MM.1S (cell line): ENCODE results near the gene NFATC3.

Experiments used
- DNase-seq: peaks from one replicate; pipeline ENCODE4 v3.0.0-alpha.2; 2015
- H2AFZ ChIP-seq: fragments of 300-600 bp; sonication (generic); 2 replicates; pipeline ENCODE4 v1.6.0; 2016; ENCODE audit warnings: antibody characterized with exemption, low read length
- H3F3A ChIP-seq: fragments of 300-600 bp; sonication (generic); 2 replicates; pipeline ENCODE4 v1.6.1; 2016; ENCODE audit warnings: mild to moderate bottlenecking, antibody characterized with exemption, low read length, moderate library complexity, mixed read lengths; ENCODE audit not compliant: insufficient read depth
- H3K27ac ChIP-seq: fragments of 300-600 bp; sonication (generic); 2 replicates; pipeline ENCODE4 v1.5.1; 2016; ENCODE audit warnings: mild to moderate bottlenecking, low read length
- H3K27me3 ChIP-seq: fragments of 300-600 bp; sonication (generic); replicated peaks from 2 replicates; pipeline ENCODE4 v1.6.0; 2016; ENCODE audit warnings: low read length; ENCODE audit not compliant: insufficient read depth
- H3K36me3 ChIP-seq: fragments of 300-600 bp; sonication (generic); replicated peaks from 2 replicates; pipeline ENCODE4 v1.6.1; 2016; ENCODE audit warnings: mild to moderate bottlenecking, low read length, mixed read lengths; ENCODE audit not compliant: insufficient read depth
- H3K4me1 ChIP-seq: fragments of 300-600 bp; sonication (generic); 2 replicates; pipeline ENCODE4 v1.6.1; 2016; ENCODE audit warnings: low read length, mixed read lengths
- H3K4me2 ChIP-seq: fragments of 300-600 bp; sonication (generic); 2 replicates; pipeline ENCODE4 v1.6.0; 2016; ENCODE audit warnings: low read depth, low read length
- H3K4me3 ChIP-seq: fragments of 300-600 bp; sonication (generic); 2 replicates; pipeline ENCODE4 v1.5.1; 2016; ENCODE audit warnings: low read length, mixed read lengths
- H3K79me2 ChIP-seq: fragments of 300-600 bp; sonication (generic); 2 replicates; pipeline ENCODE4 v1.6.1; 2016; ENCODE audit warnings: mixed run types, low read length, mixed read lengths
- H3K9ac ChIP-seq: fragments of 300-600 bp; sonication (generic); 2 replicates; pipeline ENCODE4 v1.6.1; 2016; ENCODE audit warnings: low read length, mixed read lengths
- H3K9me2 ChIP-seq: fragments of 300-600 bp; sonication (generic); replicated peaks from 2 replicates; pipeline ENCODE4 v1.6.1; 2016; ENCODE audit warnings: mild to moderate bottlenecking, low read length, mixed read lengths; ENCODE audit not compliant: insufficient read depth
- H3K9me3 ChIP-seq: fragments of 300-600 bp; sonication (generic); replicated peaks from 2 replicates; pipeline ENCODE4 v1.6.1; 2016; ENCODE audit warnings: mild to moderate bottlenecking, low read length, mixed read lengths; ENCODE audit not compliant: insufficient read depth
- H4K20me1 ChIP-seq: fragments of 300-600 bp; sonication (generic); 2 replicates; pipeline ENCODE4 v1.6.1; 2016; ENCODE audit warnings: mild to moderate bottlenecking, low read length, moderate library complexity, mixed read lengths; ENCODE audit not compliant: insufficient read depth
- EZH2 ChIP-seq: fragments of 300-600 bp; sonication (generic); optimal IDR thresholded peaks from 2 replicates; pipeline ENCODE3; 2017; ENCODE audit warnings: low read depth, mild to moderate bottlenecking, antibody characterized with exemption, low read length, mixed read lengths
- EZH2phosphoT487 ChIP-seq: fragments of 300-600 bp; sonication (generic); IDR thresholded peaks from 2 replicates; pipeline ENCODE4 v1.6.1; 2018; ENCODE audit warnings: antibody characterized with exemption, low read length
- TF ChIP-seq, protein P1 (sequence below): fragments of 300-600 bp; sonication (generic); IDR thresholded peaks from 2 replicates; pipeline ENCODE4 v1.5.1; 2016; ENCODE audit warnings: antibody characterized with exemption, low read length, mixed read lengths

The NFATC3 gene

DNA sequence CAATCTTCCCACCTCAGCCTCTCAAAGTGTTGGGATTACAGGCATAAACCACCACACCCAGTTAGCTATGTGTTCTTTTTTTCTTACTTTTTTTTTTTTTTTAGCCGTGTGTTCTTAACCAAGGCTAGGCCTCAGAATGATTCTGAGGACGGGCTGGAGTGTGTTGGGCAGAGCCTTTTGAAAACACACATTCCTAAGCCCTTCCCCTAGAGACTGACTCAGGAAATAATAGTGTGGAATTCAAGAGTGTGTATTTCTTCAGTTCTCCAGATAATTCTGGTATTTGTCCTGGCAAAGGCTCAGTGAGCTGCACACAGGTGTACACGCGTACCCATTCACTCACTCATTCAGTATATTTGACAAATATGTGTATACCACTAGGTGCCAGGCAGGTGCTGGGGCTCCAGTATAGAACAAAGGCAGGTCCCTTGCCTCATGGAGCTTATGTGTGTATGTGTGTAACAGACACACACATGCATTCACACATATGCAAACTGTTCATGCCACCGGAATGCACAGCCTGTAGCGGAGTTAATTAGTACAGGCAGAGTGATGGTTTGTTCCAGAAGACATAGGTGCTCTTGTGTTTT, 19.4 kb upstream of the NFATC3 start:
- no peak overlapping the region for H3K9ac ChIP-seq
- H3K9me2 ChIP-seq: no peaks in the 10 kb centered on the region
- no peaks in the 10 kb centered on the region for H3F3A ChIP-seq
- DNase-seq: no peak
- H3K4me3 ChIP-seq: no peak overlapping the region
- no peaks in the 10 kb centered on the region for H4K20me1 ChIP-seq
- no peaks in the 10 kb centered on the region for H3K4me1 ChIP-seq
- H3K9me3 ChIP-seq: no peaks in the 10 kb centered on the region
- no peaks in the 10 kb centered on the region for H3K79me2 ChIP-seq
- H3K27ac ChIP-seq: no peak overlapping the region
- no peak overlapping the region for H3K4me2 ChIP-seq
- no peaks in the 10 kb centered on the region for H3K27me3 ChIP-seq
- H2AFZ ChIP-seq: no peak overlapping the region
- TF ChIP-seq, protein P1, sequence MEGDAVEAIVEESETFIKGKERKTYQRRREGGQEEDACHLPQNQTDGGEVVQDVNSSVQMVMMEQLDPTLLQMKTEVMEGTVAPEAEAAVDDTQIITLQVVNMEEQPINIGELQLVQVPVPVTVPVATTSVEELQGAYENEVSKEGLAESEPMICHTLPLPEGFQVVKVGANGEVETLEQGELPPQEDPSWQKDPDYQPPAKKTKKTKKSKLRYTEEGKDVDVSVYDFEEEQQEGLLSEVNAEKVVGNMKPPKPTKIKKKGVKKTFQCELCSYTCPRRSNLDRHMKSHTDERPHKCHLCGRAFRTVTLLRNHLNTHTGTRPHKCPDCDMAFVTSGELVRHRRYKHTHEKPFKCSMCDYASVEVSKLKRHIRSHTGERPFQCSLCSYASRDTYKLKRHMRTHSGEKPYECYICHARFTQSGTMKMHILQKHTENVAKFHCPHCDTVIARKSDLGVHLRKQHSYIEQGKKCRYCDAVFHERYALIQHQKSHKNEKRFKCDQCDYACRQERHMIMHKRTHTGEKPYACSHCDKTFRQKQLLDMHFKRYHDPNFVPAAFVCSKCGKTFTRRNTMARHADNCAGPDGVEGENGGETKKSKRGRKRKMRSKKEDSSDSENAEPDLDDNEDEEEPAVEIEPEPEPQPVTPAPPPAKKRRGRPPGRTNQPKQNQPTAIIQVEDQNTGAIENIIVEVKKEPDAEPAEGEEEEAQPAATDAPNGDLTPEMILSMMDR: no peak
- no peak for TF ChIP-seq EZH2phosphoT487
- TF ChIP-seq EZH2: no peak
- no peaks in the 10 kb centered on the region for H3K36me3 ChIP-seq

DNA sequence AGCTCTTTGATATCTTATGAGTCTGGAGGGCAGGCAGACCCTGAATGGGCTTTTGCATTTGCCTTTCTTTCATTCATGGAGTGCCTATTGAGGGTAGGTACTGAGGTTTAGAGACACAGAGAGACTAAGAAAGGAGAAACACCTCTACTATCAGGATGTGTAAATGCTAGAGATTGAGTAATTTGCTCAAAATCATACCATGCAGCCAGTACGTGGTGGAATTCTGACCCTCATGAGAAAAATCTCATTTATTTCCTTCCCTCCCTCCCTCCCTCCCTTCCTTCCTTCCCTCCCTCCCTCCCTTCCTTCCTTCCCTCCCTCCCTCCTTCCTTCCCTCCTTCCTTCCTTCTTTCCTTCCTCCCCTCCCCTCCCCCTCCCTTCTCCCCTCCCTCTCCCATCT, 18.4 kb upstream of the NFATC3 start:
- H3K4me2 ChIP-seq: no peak overlapping the region
- H3F3A ChIP-seq: no peaks in the 10 kb centered on the region
- no peaks in the 10 kb centered on the region for H4K20me1 ChIP-seq
- no peaks in the 10 kb centered on the region for H3K79me2 ChIP-seq
- no peak overlapping the region for H3K4me3 ChIP-seq
- no peaks in the 10 kb centered on the region for H3K9me2 ChIP-seq
- no peak overlapping the region for H2AFZ ChIP-seq
- TF ChIP-seq EZH2phosphoT487: no peak
- TF ChIP-seq, protein P1: no peak
- TF ChIP-seq EZH2: no peak
- H3K9ac ChIP-seq: no peak overlapping the region
- H3K9me3 ChIP-seq: no peaks in the 10 kb centered on the region
- no peaks in the 10 kb centered on the region for H3K4me1 ChIP-seq
- H3K27ac ChIP-seq: no peak overlapping the region
- DNase-seq: no peak
- no peaks in the 10 kb centered on the region for H3K36me3 ChIP-seq
- H3K27me3 ChIP-seq: no peaks in the 10 kb centered on the region

DNA sequence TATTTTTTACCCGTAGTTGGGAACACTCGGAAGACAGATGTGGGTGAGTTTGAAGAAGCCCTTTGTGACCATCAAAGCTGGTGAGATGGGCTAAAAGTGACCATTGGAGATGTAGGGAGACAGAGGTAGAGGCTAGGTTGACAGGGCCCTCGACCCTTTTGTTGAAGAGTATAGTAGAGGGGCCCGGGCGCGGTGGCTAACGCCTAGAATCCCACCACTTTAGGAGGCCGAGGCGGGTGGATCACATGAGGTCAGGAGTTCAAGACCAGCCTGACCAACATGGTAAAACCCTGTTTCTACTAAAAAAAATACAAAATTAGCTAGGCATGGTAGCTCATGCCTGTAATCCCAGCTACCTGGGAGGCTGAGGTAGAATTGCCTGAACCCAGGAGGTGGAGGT, 16.2 kb upstream of the NFATC3 start:
- H3K9me3 ChIP-seq: no peaks in the 10 kb centered on the region
- H3K36me3 ChIP-seq: no peaks in the 10 kb centered on the region
- no peaks in the 10 kb centered on the region for H4K20me1 ChIP-seq
- H3K27me3 ChIP-seq: no peaks in the 10 kb centered on the region
- DNase-seq: no peak
- no peaks in the 10 kb centered on the region for H3K9me2 ChIP-seq
- H3K79me2 ChIP-seq: no peaks in the 10 kb centered on the region
- H3K27ac ChIP-seq: no peak overlapping the region
- no peak overlapping the region for H2AFZ ChIP-seq
- H3K4me2 ChIP-seq: no peak overlapping the region
- no peak overlapping the region for H3K9ac ChIP-seq
- H3K4me1 ChIP-seq: 0 out of 2 replicates have a peak, but pooled peaks cover under 1% of the 10 kb centered on the region
- no peak overlapping the region for H3K4me3 ChIP-seq
- TF ChIP-seq EZH2 (no peak), EZH2phosphoT487 (no peak)
- TF ChIP-seq, protein P1: no peak
- no peaks in the 10 kb centered on the region for H3F3A ChIP-seq
